H9 (cell line): Measurements from ENCODE around the gene PEAK3. TPM values are rescaled to one million over a fixed set of nuclear protein-coding genes. Genes with fewer than 3 reads are reported as not detected.
A peak's percentile ranks its signal among the peaks of the same experiment; 100 is the strongest.

ENCODE experiments used
- DNase-seq: peaks from one replicate; pipeline ENCODE4 v3.0.0-alpha.2; 2017
- H2AFZ ChIP-seq: one replicate; pipeline ENCODE4 v1.6.1; 2013; ENCODE audit warnings: mild to moderate bottlenecking, low read length, control low read depth, moderate library complexity
- H2AK5ac ChIP-seq: 2 replicates; pipeline ENCODE4 v1.6.1; 2013; ENCODE audit warnings: low read length, control low read depth, mixed read lengths; ENCODE audit not compliant: insufficient read length
- H2BK120ac ChIP-seq: one replicate; pipeline ENCODE4 v1.6.1; 2013; ENCODE audit warnings: low read depth, mild to moderate bottlenecking, low read length, control low read depth, inconsistent platforms; ENCODE audit not compliant: poor library complexity, severe bottlenecking
- H2BK12ac ChIP-seq: 2 replicates; pipeline ENCODE4 v1.6.1; 2013; ENCODE audit warnings: low read length, control low read depth, mixed read lengths, low read depth; ENCODE audit not compliant: insufficient read length
- H2BK15ac ChIP-seq: 2 replicates; pipeline ENCODE4 v1.6.1; 2013; ENCODE audit warnings: low read depth, low read length, control low read depth
- H2BK20ac ChIP-seq: one replicate; pipeline ENCODE4 v1.6.1; 2013; ENCODE audit warnings: low read depth, mild to moderate bottlenecking, low read length, control low read depth, inconsistent platforms; ENCODE audit not compliant: poor library complexity, severe bottlenecking
- H2BK5ac ChIP-seq: 2 replicates; pipeline ENCODE4 v1.6.1; 2013; ENCODE audit warnings: low read length, control low read depth, mixed read lengths; ENCODE audit not compliant: insufficient read length
- H3K14ac ChIP-seq: 2 replicates; pipeline ENCODE4 v1.6.1; 2013; ENCODE audit warnings: low read length, control low read depth; ENCODE audit not compliant: insufficient read depth
- H3K18ac ChIP-seq: 2 replicates; pipeline ENCODE4 v1.6.1; 2013; ENCODE audit warnings: low read depth, mild to moderate bottlenecking, mixed read lengths, low read length, control low read depth; ENCODE audit not compliant: insufficient read length
- H3K23ac ChIP-seq: 2 replicates; pipeline ENCODE4 v1.6.1; 2013; ENCODE audit warnings: low read length, control low read depth, mixed read lengths, low read depth; ENCODE audit not compliant: insufficient read length
- H3K23me2 ChIP-seq: 2 replicates; pipeline ENCODE4 v1.6.1; 2013; ENCODE audit warnings: low read depth, mild to moderate bottlenecking, mixed read lengths, low read length, control low read depth; ENCODE audit not compliant: insufficient read length, poor library complexity, severe bottlenecking
- H3K27ac ChIP-seq: 2 replicates; pipeline ENCODE4 v1.5.1; 2013; ENCODE audit warnings: low read length, control low read depth, mixed read lengths, low read depth; ENCODE audit not compliant: insufficient read length
- H3K27me3 ChIP-seq: 2 replicates; pipeline ENCODE4 v1.6.1; 2013; ENCODE audit warnings: low read length, control low read depth, inconsistent platforms; ENCODE audit not compliant: insufficient read depth
- H3K4ac ChIP-seq: 2 replicates; pipeline ENCODE4 v1.6.1; 2013; ENCODE audit warnings: low read depth, mild to moderate bottlenecking, control low read depth, inconsistent platforms, low read length, moderate library complexity
- H3K4me1 ChIP-seq: 2 replicates; pipeline ENCODE4 v1.6.1; 2013; ENCODE audit warnings: low read length, control low read depth, inconsistent platforms; ENCODE audit not compliant: insufficient read depth
- H3K4me2 ChIP-seq: 2 replicates; pipeline ENCODE4 v1.6.1; 2013; ENCODE audit warnings: low read length, control low read depth, mixed read lengths; ENCODE audit not compliant: insufficient read length, insufficient read depth
- H3K56ac ChIP-seq: 2 replicates; pipeline ENCODE4 v1.6.1; 2013; ENCODE audit warnings: low read depth, mild to moderate bottlenecking, mixed read lengths, low read length, control low read depth; ENCODE audit not compliant: insufficient read length
- H3K79me1 ChIP-seq: 2 replicates; pipeline ENCODE4 v1.6.1; 2013; ENCODE audit warnings: low read depth, mild to moderate bottlenecking, moderate library complexity, low read length, control low read depth, inconsistent platforms; ENCODE audit not compliant: insufficient read depth, poor library complexity, severe bottlenecking
- H3K79me2 ChIP-seq: 2 replicates; pipeline ENCODE4 v1.6.1; 2013; ENCODE audit warnings: low read length, control low read depth, inconsistent platforms; ENCODE audit not compliant: insufficient read depth
- H3K9ac ChIP-seq: 2 replicates; pipeline ENCODE4 v1.6.1; 2013; ENCODE audit warnings: low read length, control low read depth, mixed read lengths; ENCODE audit not compliant: insufficient read length; ENCODE audit errors: extremely low read depth
- H3K9me3 ChIP-seq: one replicate; pipeline ENCODE4 v1.6.1; 2013; ENCODE audit warnings: low read depth, low read length, inconsistent platforms; ENCODE audit not compliant: control insufficient read depth
- H3T11ph ChIP-seq: one replicate; pipeline ENCODE4 v1.6.1; 2013; ENCODE audit warnings: mild to moderate bottlenecking, low read length, control low read depth, inconsistent platforms
- H4K20me1 ChIP-seq: one replicate; pipeline ENCODE4 v1.6.1; 2013; ENCODE audit not compliant: control insufficient read depth, insufficient read length, insufficient read depth
- H4K5ac ChIP-seq: 2 replicates; pipeline ENCODE4 v1.6.1; 2013; ENCODE audit warnings: low read depth, mild to moderate bottlenecking, mixed read lengths, low read length, control low read depth; ENCODE audit not compliant: insufficient read length
- H4K8ac ChIP-seq: replicated peaks from 2 replicates; pipeline ENCODE4 v1.6.1; 2013; ENCODE audit warnings: low read length, control low read depth, mixed read lengths, low read depth; ENCODE audit not compliant: insufficient read length
- H4K91ac ChIP-seq: 2 replicates; pipeline ENCODE4 v1.6.1; 2013; ENCODE audit warnings: low read depth, mild to moderate bottlenecking, moderate library complexity, mixed read lengths, low read length, control low read depth; ENCODE audit not compliant: insufficient read length
- H3K27ac Mint-ChIP-seq, 3 experiments: 2 replicates in 2 of 3; 3 replicates in 1 of 3; pipeline ENCODE4 v1.8.0; 2020 to 2021; ENCODE audit warnings: mixed read lengths in 3 of 3, mild to moderate bottlenecking in 1 of 3, moderate library complexity in 1 of 3
- H3K27me3 Mint-ChIP-seq: 2 replicates; pipeline ENCODE4 v1.8.0; 2021; ENCODE audit warnings: low read depth, mild to moderate bottlenecking, moderate library complexity, mixed read lengths
- H3K36me3 Mint-ChIP-seq, 3 experiments: 2 replicates in 2 of 3; 3 replicates in 1 of 3; pipeline ENCODE4 v1.8.0; 2020 to 2021; ENCODE audit warnings: low read depth in 3 of 3, mixed read lengths in 3 of 3; ENCODE audit not compliant: insufficient read depth in 1 of 3
- H3K4me1 Mint-ChIP-seq, 2 experiments: 2 replicates each; pipeline ENCODE4 v1.8.0; 2020; ENCODE audit warnings: mixed read lengths in 2 of 2
- H3K4me3 Mint-ChIP-seq, 2 experiments: 2 replicates in 1 of 2; 3 replicates in 1 of 2; pipeline ENCODE4 v1.8.0; 2020 to 2021; ENCODE audit warnings: mild to moderate bottlenecking in 2 of 2, mixed read lengths in 2 of 2, moderate library complexity in 1 of 2
- H3K9me3 Mint-ChIP-seq, 2 experiments: 2 replicates in 1 of 2; 3 replicates in 1 of 2; pipeline ENCODE4 v1.8.0; 2020; ENCODE audit warnings: mild to moderate bottlenecking in 2 of 2, mixed read lengths in 2 of 2, moderate library complexity in 1 of 2
- CTCF ChIP-seq: fragments of 200-600 bp; sonication (generic); conservative IDR thresholded peaks from 3 replicates; pipeline ENCODE4 v1.8.0; 2021; ENCODE audit warnings: antibody characterized with exemption, mild to moderate bottlenecking
- WGBS: extraction: QIAGEN DNeasy Blood & Tissue Kit; methylation state at CpG from one replicate; pipeline ENCODE4 v1.1.7; 2013; ENCODE audit warnings: missing lambda C conversion rate, low lambda C conversion rate, mixed read lengths; ENCODE audit not compliant: insufficient read length; ENCODE audit errors: extremely low coverage; 5-methylcytosine and 5-hydroxymethylcytosine counted together
- total RNA-seq: library from RNA; stranded (reverse); gene quantifications from 2 replicates; pipeline ENCODE4 v1.2.1, GENCODE V29; 2021

PEAK3 gene
- total RNA-seq, 1 experiment from 2014 or later: not detected

- H2BK120ac ChIP-seq: no peak overlapping the region
These were observed 4.8 kb downstream of the PEAK3 start for GRCh38 chr19:2277138-2277537.

More at GRCh38 chr19:2277138-2277537, 4.8 kb downstream of the PEAK3 start:
- Histone ChIP-seq H3K23ac (no peak overlapping the region), H3K79me2 (no peaks in the 10 kb centered on the region), H2BK15ac (no peak overlapping the region), H3K14ac (no peak overlapping the region), H3K23me2 (peaks cover 5% of the 10 kb centered on the region), H3K27ac (no peak overlapping the region), H2AFZ (no peak overlapping the region), H4K5ac (no peak overlapping the region), H3K9ac (no peak overlapping the region), H3K4me2 (no peak overlapping the region), H3K79me1 (no peaks in the 10 kb centered on the region), H4K8ac (no peak overlapping the region), H4K20me1 (no peaks in the 10 kb centered on the region), H3K56ac (no peak overlapping the region), H3K27me3 (no peaks in the 10 kb centered on the region), H2BK5ac (no peak overlapping the region), H2BK20ac (no peak overlapping the region), H3K4ac (no peak overlapping the region), H3K18ac (no peak overlapping the region), H2AK5ac (no peak overlapping the region), H3K4me1 (no peaks in the 10 kb centered on the region), H4K91ac (no peak overlapping the region), H3T11ph (no peak overlapping the region), H2BK12ac (no peak overlapping the region), H3K9me3 (no peaks in the 10 kb centered on the region)
- H3K36me3 Mint-ChIP-seq: peaks cover 14 to 26% (median 17%) of the 10 kb centered on the region in 3 experiments
- H3K4me3 Mint-ChIP-seq: no peak overlapping the region
- no CpG with 5 or more reads among the region's 9 CpGs for WGBS
- peaks cover 5% of the 10 kb centered on the region for H3K27me3 Mint-ChIP-seq
- TF ChIP-seq CTCF: no peak
- H3K4me1 Mint-ChIP-seq: peaks cover 14 to 18% of the 10 kb centered on the region in 2 experiments
- no peak for DNase-seq
- H3K9me3 Mint-ChIP-seq: no peaks in the 10 kb centered on the region; a peak in 1 of 5 replicates
- H3K27ac Mint-ChIP-seq: peak overlapping the region in 1 of 3 experiments; percentile 9; a peak in 1 of 7 replicates
